HepG2 (cell line): ENCODE measurements around the gene GPR39. TPM values are rescaled to one million over a fixed set of nuclear protein-coding genes. Genes with fewer than 3 reads are reported as not detected.

Source experiments
- ATAC-seq: fragments of 200-7000 bp; cut with Tn5 transposase; 3 replicates; pipeline ENCODE4 v1.9.1; 2020; ENCODE audit warnings: mild to moderate bottlenecking, moderate library complexity
- BruUV-seq: library from RNA; stranded (reverse); fragments of 400-500 nt; replicated peaks from 2 replicates; lab custom pipeline; 2021; lab: Mats Ljungman, UMichigan
- CTCF ChIA-PET: fragments of 300-600 bp; formaldehyde crosslinking; extraction: SDS; loops from one replicate; lab custom pipeline; 2021; ENCODE audit warnings: low total read pairs, inconsistent platforms, low intra/inter-chr PET ratio; lab: Yijun Ruan, JAX
- POLR2A ChIA-PET: fragments of 350-600 bp; sonication (Branson Sonifier 250); formaldehyde crosslinking; loops from one replicate; lab custom pipeline; 2020; ENCODE audit warnings: antibody characterized with exemption, inconsistent platforms; lab: Yijun Ruan, JAX
- DNase-seq: peaks from one replicate; pipeline ENCODE4 v3.0.0-alpha.2; 2015; ENCODE audit warnings: low spot score
- FAIRE-seq: peaks from 3 replicates; lab custom pipeline; 2011; peaks lifted over from hg19 to GRCh38; lab: Jason Lieb, UNC
- H2AFZ ChIP-seq: one replicate; pipeline ENCODE4 v1.6.1; 2011; ENCODE audit warnings: low read length, inconsistent platforms
- H3K27ac ChIP-seq: fragments of 300-600 bp; 3 replicates; pipeline ENCODE4 v1.8.0; 2011; ENCODE audit warnings: mixed run types, mild to moderate bottlenecking, mixed read lengths, low read length, inconsistent platforms; ENCODE audit not compliant: insufficient read depth; ENCODE audit errors: extremely low read length
- H3K27me3 ChIP-seq, 2 experiments: fragments of 200-600 bp in 1 of 2; 2 replicates in 1 of 2; 3 replicates in 1 of 2; pipeline versions ENCODE4 v1.6.0 to v1.8.0; 2011; ENCODE audit warnings: low read length in 2 of 2, mild to moderate bottlenecking in 2 of 2, moderate library complexity in 2 of 2, inconsistent platforms in 1 of 2; ENCODE audit not compliant: insufficient read depth in 2 of 2, control insufficient read depth in 1 of 2
- H3K36me3 ChIP-seq, 2 experiments: fragments of 200-600 bp in 1 of 2; replicated peaks in 1 of 2; 2 replicates in 1 of 2; 3 replicates in 1 of 2; pipeline versions ENCODE4 v1.5.1 to v1.8.0; 2011; ENCODE audit warnings: low read length in 2 of 2, inconsistent platforms in 1 of 2; ENCODE audit not compliant: insufficient read depth in 2 of 2, control insufficient read depth in 1 of 2
- H3K4me1 ChIP-seq: 2 replicates; pipeline ENCODE4 v1.5.1; 2012; ENCODE audit warnings: low read length, inconsistent platforms; ENCODE audit not compliant: insufficient read depth
- H3K4me2 ChIP-seq: 2 replicates; pipeline ENCODE4 v1.6.0; 2011; ENCODE audit warnings: low read depth, low read length, inconsistent platforms
- H3K4me3 ChIP-seq, 3 experiments: fragments of 200-600 bp in 1 of 3; sonication (generic), shearing (Covaris generic) in 1 of 3; replicated peaks in 1 of 3; 2 replicates each; pipeline ENCODE4 v1.5.1; 2011 to 2016; ENCODE audit warnings: low read length in 3 of 3, inconsistent platforms in 2 of 3, low read depth in 2 of 3, mild to moderate bottlenecking in 2 of 3, control low read depth in 1 of 3, mixed read lengths in 1 of 3; ENCODE audit not compliant: insufficient read depth in 1 of 3
- H3K79me2 ChIP-seq: one replicate; pipeline ENCODE4 v1.6.1; 2011; ENCODE audit warnings: low read length, inconsistent platforms; ENCODE audit not compliant: insufficient read depth
- H3K9ac ChIP-seq: 2 replicates; pipeline ENCODE4 v1.6.0; 2011; ENCODE audit warnings: mild to moderate bottlenecking, low read depth, low read length, inconsistent platforms; ENCODE audit not compliant: insufficient read depth
- H3K9me3 ChIP-seq: 2 replicates; pipeline ENCODE4 v1.5.1; 2012; ENCODE audit warnings: mild to moderate bottlenecking, low read length
- H4K20me1 ChIP-seq: 2 replicates; pipeline ENCODE4 v1.6.0; 2011; ENCODE audit warnings: inconsistent platforms, mild to moderate bottlenecking, low read length, moderate library complexity; ENCODE audit not compliant: insufficient read depth
- ARHGAP35 ChIP-seq: sonication (generic); formaldehyde crosslinking; IDR thresholded peaks from 2 replicates; pipeline ENCODE4 v1.9.0; 2022; ENCODE audit warnings: mild to moderate bottlenecking, inconsistent platforms, moderate library complexity, missing genetic modification reagents, borderline replicate concordance
- HDAC6 ChIP-seq: fragments of 200-600 bp; sonication (generic); IDR thresholded peaks from 2 replicates; pipeline ENCODE4 v1.7.0; 2017; ENCODE audit warnings: mild to moderate bottlenecking, antibody characterized with exemption, low read length, low read depth
- REL ChIP-seq: sonication (generic); formaldehyde crosslinking; conservative IDR thresholded peaks from 2 replicates; pipeline ENCODE4 v1.8.0; 2022; ENCODE audit warnings: mild to moderate bottlenecking, missing genetic modification reagents, moderate library complexity
- RERE ChIP-seq: IDR thresholded peaks from 2 replicates; pipeline ENCODE4 v1.6.1; 2016; ENCODE audit warnings: low read depth, missing genetic modification reagents, missing compliant biosample characterization
- TFDP1 ChIP-seq: IDR thresholded peaks from 2 replicates; pipeline ENCODE4 v1.6.1; 2016; ENCODE audit warnings: missing compliant biosample characterization, missing genetic modification reagents, borderline replicate concordance
- ZBTB10 ChIP-seq: sonication (generic); formaldehyde crosslinking; IDR thresholded peaks from 2 replicates; pipeline ENCODE4 v1.4.0; 2020; ENCODE audit warnings: missing genetic modification reagents, borderline replicate concordance
- ZBTB7A ChIP-seq: sonication (generic); formaldehyde crosslinking; IDR thresholded peaks from 2 replicates; pipeline ENCODE4 v1.8.0; 2022; ENCODE audit warnings: mild to moderate bottlenecking, missing genetic modification reagents
- ZFP41 ChIP-seq: sonication (generic); formaldehyde crosslinking; IDR thresholded peaks from 2 replicates; pipeline ENCODE4 v1.4.0; 2020; ENCODE audit warnings: mild to moderate bottlenecking, missing genetic modification reagents, borderline replicate concordance
- ZNF263 ChIP-seq: sonication (generic); formaldehyde crosslinking; IDR thresholded peaks from 2 replicates; pipeline ENCODE4 v1.4.0; 2020; ENCODE audit warnings: missing genetic modification reagents
- ZNF276 ChIP-seq: sonication (generic); formaldehyde crosslinking; IDR thresholded peaks from 2 replicates; pipeline ENCODE4 v1.4.0; 2020; ENCODE audit warnings: mild to moderate bottlenecking, low read depth, missing genetic modification reagents
- ZSCAN25 ChIP-seq: sonication (generic); formaldehyde crosslinking; IDR thresholded peaks from 2 replicates; pipeline ENCODE4 v1.8.0; 2022; ENCODE audit warnings: mild to moderate bottlenecking, missing genetic modification reagents
- WGBS: methylation state at CpG from one replicate; pipeline ENCODE4 v1.1.6; 2017; ENCODE audit warnings: low lambda C conversion rate; 5-methylcytosine and 5-hydroxymethylcytosine counted together
- in situ Hi-C: cut with HindIII; loops from 2 replicates; pipeline ENCODE4 v1.10.0; 2017; ENCODE audit warnings: low pct_unique_long_range_greater_than_20kb; ENCODE audit not compliant: extremely low pct_ligation_motif_present
- intact Hi-C: fragments of 100-400 bp; cut with micrococcal nuclease; formaldehyde crosslinking; loops from one replicate; pipeline ENCODE4 v1.10.0; 2022; ENCODE audit not compliant: unreplicated experiment
- polyA plus RNA-seq, 8 experiments: library from polyadenylated mRNA; depleted of rRNA in 3 of 8; stranded (reverse) in 7 of 8; unstranded in 1 of 8; fragments of >200 nt; fragmentation: Illumina TruSeq in 4 of 8; extraction: Trizol in 4 of 8; gene quantifications; 2 replicates each; pipeline versions ENCODE4 v1.2.1 to v1.2.3, GENCODE V29; 2011 to 2016; ENCODE audit warnings: low read depth in 4 of 8, missing spikeins in 1 of 8, mixed read lengths in 1 of 8; ENCODE audit not compliant: insufficient read depth in 1 of 8
- total RNA-seq, 5 experiments: library from RNA; depleted of rRNA; stranded (reverse); fragments of >200 nt; fragmentation: Illumina TruSeq; extraction: Trizol; gene quantifications; 2 replicates each; pipeline ENCODE4 v1.2.3, GENCODE V29; 2016; ENCODE audit warnings: low read depth in 1 of 5
- TF ChIP-seq, protein P1 (sequence below): IDR thresholded peaks from 2 replicates; pipeline ENCODE4 v1.6.1; 2016; ENCODE audit warnings: missing genetic modification reagents, missing compliant biosample characterization

Gene GPR39
- total and polyA plus RNA-seq, 2 of the 13 experiments (the other 11 are each of a cell fraction or from before 2014, with no cell fraction given) = 0.16 to 0.62 TPM

- H3K9me3 ChIP-seq = peaks cover 8% of the 10 kb centered on the region; the same call in 1 of the 2 replicates
- no peaks in the 10 kb centered on the region for H4K20me1 ChIP-seq
- no peaks in the 10 kb centered on the region for H3K79me2 ChIP-seq
- 51% methylated on average over 2 of the region's 2 CpGs for WGBS
- H3K4me2 ChIP-seq = no peak overlapping the region
- in situ Hi-C loops = no loop called here
- no peak overlapping the region for H3K4me3 ChIP-seq
- H3K27me3 ChIP-seq = no peaks in the 10 kb centered on the region
- H3K36me3 ChIP-seq = no peaks in the 10 kb centered on the region
- ChIA-PET POLR2A (no interaction called here), CTCF (no interaction called here)
- FAIRE-seq (no peak), ATAC-seq (no peak), DNase-seq (no peak)
- BruUV-seq = no TSS peak
- intact Hi-C loops = no loop called here
- no peak overlapping the region for H3K27ac ChIP-seq
- no peak overlapping the region for H2AFZ ChIP-seq
- no peak overlapping the region for H3K9ac ChIP-seq
- H3K4me1 ChIP-seq = no peaks in the 10 kb centered on the region
- TF ChIP-seq ZNF276 (CRISPR knock-in tag) (no peak), ARHGAP35 (CRISPR knock-in tag) (no peak), RERE (CRISPR knock-in tag) (no peak), HDAC6 (no peak), REL (CRISPR knock-in tag) (no peak), ZNF263 (no peak), ZSCAN25 (CRISPR knock-in tag) (no peak), ZBTB10 (CRISPR knock-in tag) (no peak), ZBTB7A (no peak), ZFP41 (CRISPR knock-in tag) (no peak), TFDP1 (CRISPR knock-in tag) (no peak)
- TF ChIP-seq, protein P1, sequence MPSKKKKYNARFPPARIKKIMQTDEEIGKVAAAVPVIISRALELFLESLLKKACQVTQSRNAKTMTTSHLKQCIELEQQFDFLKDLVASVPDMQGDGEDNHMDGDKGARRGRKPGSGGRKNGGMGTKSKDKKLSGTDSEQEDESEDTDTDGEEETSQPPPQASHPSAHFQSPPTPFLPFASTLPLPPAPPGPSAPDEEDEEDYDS (CRISPR knock-in tag) = no peak
Measured at GRCh38 chr2:132577686-132578085, 161.1 kb downstream of the GPR39 start.
